Vagina (tissue), 2 donors: ENCODE results near the gene BCAS2. TPM values are rescaled to one million over a fixed set of nuclear protein-coding genes. Genes with fewer than 3 reads are reported as not detected.

Experiments used
- DNase-seq, 2 donors: peaks; one replicate each; pipeline ENCODE4 v3.0.0-alpha.2; 2017; ENCODE audit errors: extremely low spot score in 2 of 2
- H3K27ac ChIP-seq: fragments of 200-600 bp; sonication (generic); one replicate; pipeline ENCODE4 v1.5.1; 2019
- H3K27me3 ChIP-seq: fragments of 200-600 bp; sonication (generic); one replicate; pipeline ENCODE4 v1.5.1; 2019
- H3K36me3 ChIP-seq, 2 donors: fragments of 200-600 bp; sonication (generic); one replicate each; pipeline ENCODE4 v1.5.1; 2017 to 2019
- H3K4me1 ChIP-seq: fragments of 200-600 bp; sonication (generic); one replicate; pipeline ENCODE4 v1.5.1; 2019
- H3K4me3 ChIP-seq, 2 donors: fragments of 200-600 bp; sonication (generic); 1 replicate in 1 of 2; 2 replicates in 1 of 2; pipeline ENCODE4 v1.5.1; 2016 to 2019
- H3K9me3 ChIP-seq: fragments of 200-600 bp; sonication (generic); one replicate; pipeline ENCODE4 v1.5.1; 2019
- CTCF ChIP-seq, 3 experiments: fragments of 450-650 bp in 2 of 3; fragments of 200-600 bp in 1 of 3; sonication (generic) in 1 of 3; IDR thresholded peaks; one replicate each; pipeline ENCODE4 v1.5.1; 2017 to 2019; ENCODE audit warnings: antibody characterized with exemption in 3 of 3, mild to moderate bottlenecking in 2 of 3, moderate library complexity in 2 of 3
- POLR2A ChIP-seq, 2 donors: fragments of 450-650 bp; IDR thresholded peaks; one replicate each; pipeline ENCODE4 v1.6.1; 2017; ENCODE audit warnings: antibody characterized with exemption in 2 of 2, mild to moderate bottlenecking in 2 of 2, moderate library complexity in 2 of 2
- POLR2AphosphoS5 ChIP-seq, 2 donors: sonication (generic); formaldehyde crosslinking; IDR thresholded peaks; one replicate each; pipeline ENCODE4 v1.9.0; 2017; ENCODE audit warnings: antibody characterized with exemption in 2 of 2, mild to moderate bottlenecking in 2 of 2, low read depth in 1 of 2; ENCODE audit not compliant: insufficient read depth in 1 of 2
- intact Hi-C: fragments of 100-400 bp; cut with DNase I; formaldehyde crosslinking; loops from one replicate; pipeline ENCODE4 v1.15.1; 2023
- total RNA-seq: library from RNA; depleted of rRNA; stranded (reverse); fragments of >200 nt; gene quantifications from one replicate; pipeline ENCODE4 v1.2.3, GENCODE V29; 2016

Gene BCAS2
- total RNA-seq, 1 donor from 2014 or later = 28.5 TPM

GRCh38 chr1:114545315-114545714, 36.1 kb downstream of the BCAS2 start:
- H3K4me3 ChIP-seq = no peak overlapping the region
- H3K27ac ChIP-seq = no peak overlapping the region
- no peaks in the 10 kb centered on the region for H3K27me3 ChIP-seq
- no peaks in the 10 kb centered on the region for H3K36me3 ChIP-seq
- TF ChIP-seq CTCF (IDR thresholded peaks at IDR 0.05) = no peak
- no peak for TF ChIP-seq POLR2A (IDR thresholded peaks at IDR 0.05)
- no peak for TF ChIP-seq POLR2AphosphoS5 (IDR thresholded peaks at IDR 0.05; ENCODE audit: insufficient read depth in 1 of 2, low read depth in 1 of 2)
- intact Hi-C loops = no loop called here
- no peaks in the 10 kb centered on the region for H3K9me3 ChIP-seq
- no peak for DNase-seq
- no peaks in the 10 kb centered on the region for H3K4me1 ChIP-seq

GRCh38 chr1:114540821-114541220, 40.6 kb downstream of the BCAS2 start:
- no peaks in the 10 kb centered on the region for H3K4me1 ChIP-seq
- H3K27me3 ChIP-seq = no peaks in the 10 kb centered on the region
- no peak for DNase-seq
- H3K36me3 ChIP-seq = no peaks in the 10 kb centered on the region
- H3K27ac ChIP-seq = no peak overlapping the region
- TF ChIP-seq POLR2A (IDR thresholded peaks at IDR 0.05) (no peak), POLR2AphosphoS5 (IDR thresholded peaks at IDR 0.05; ENCODE audit: insufficient read depth in 1 of 2, low read depth in 1 of 2) (no peak), CTCF (IDR thresholded peaks at IDR 0.05) (no peak)
- no peak overlapping the region for H3K4me3 ChIP-seq
- intact Hi-C loops = no loop called here
- no peaks in the 10 kb centered on the region for H3K9me3 ChIP-seq

GRCh38 chr1:114540272-114540671, 41.1 kb downstream of the BCAS2 start:
- intact Hi-C loops = no loop called here
- Histone ChIP-seq H3K36me3 (no peaks in the 10 kb centered on the region), H3K27ac (no peak overlapping the region), H3K4me1 (no peaks in the 10 kb centered on the region), H3K4me3 (no peak overlapping the region), H3K9me3 (no peaks in the 10 kb centered on the region), H3K27me3 (no peaks in the 10 kb centered on the region)
- DNase-seq = no peak
- TF ChIP-seq CTCF (IDR thresholded peaks at IDR 0.05) (no peak), POLR2A (IDR thresholded peaks at IDR 0.05) (no peak), POLR2AphosphoS5 (IDR thresholded peaks at IDR 0.05; ENCODE audit: insufficient read depth in 1 of 2, low read depth in 1 of 2) (no peak)

GRCh38 chr1:114536043-114536442, 45.4 kb downstream of the BCAS2 start:
- intact Hi-C loops = no loop called here
- Histone ChIP-seq H3K36me3 (no peaks in the 10 kb centered on the region), H3K9me3 (no peaks in the 10 kb centered on the region), H3K4me1 (no peaks in the 10 kb centered on the region), H3K27me3 (no peaks in the 10 kb centered on the region), H3K4me3 (no peak overlapping the region), H3K27ac (no peak overlapping the region)
- TF ChIP-seq CTCF (IDR thresholded peaks at IDR 0.05) (no peak), POLR2A (IDR thresholded peaks at IDR 0.05) (no peak), POLR2AphosphoS5 (IDR thresholded peaks at IDR 0.05; ENCODE audit: insufficient read depth in 1 of 2, low read depth in 1 of 2) (no peak)
- no peak for DNase-seq

- Histone ChIP-seq H3K9me3 (no peaks in the 10 kb centered on the region), H3K4me1 (no peaks in the 10 kb centered on the region), H3K4me3 (no peak overlapping the region), H3K27ac (no peak overlapping the region), H3K36me3 (no peaks in the 10 kb centered on the region), H3K27me3 (no peaks in the 10 kb centered on the region)
- TF ChIP-seq POLR2AphosphoS5 (IDR thresholded peaks at IDR 0.05; ENCODE audit: insufficient read depth in 1 of 2, low read depth in 1 of 2) = no peak
- TF ChIP-seq POLR2A (IDR thresholded peaks at IDR 0.05) = no peak
- intact Hi-C loops = no loop called here
- DNase-seq = no peak
Observed at GRCh38 chr1:114535401-114535800, 46.0 kb downstream of the BCAS2 start.
